GM23248 (cell line): Measurements from ENCODE around the gene CFAP20. TPM values are rescaled to one million over a fixed set of nuclear protein-coding genes. Genes with fewer than 3 reads are reported as not detected.

Experiments
- DNase-seq: peaks from one replicate; pipeline ENCODE4 v3.0.0-alpha.2; 2015
- H2AFZ ChIP-seq: fragments of 200-600 bp; sonication (generic); 2 replicates; pipeline ENCODE4 v1.6.1; 2016; ENCODE audit warnings: antibody characterized with exemption
- H3F3A ChIP-seq: fragments of 200-600 bp; sonication (generic); 2 replicates; pipeline ENCODE4 v1.6.1; 2016; ENCODE audit warnings: mild to moderate bottlenecking, antibody characterized with exemption, mixed run types; ENCODE audit not compliant: insufficient read depth
- H3K27ac ChIP-seq: fragments of 200-600 bp; sonication (generic); 2 replicates; pipeline ENCODE4 v1.5.1; 2016; ENCODE audit warnings: mild to moderate bottlenecking
- H3K27me3 ChIP-seq: fragments of 200-600 bp; sonication (generic); replicated peaks from 2 replicates; pipeline ENCODE4 v1.6.1; 2016; ENCODE audit warnings: mild to moderate bottlenecking; ENCODE audit not compliant: insufficient read depth
- H3K36me3 ChIP-seq: fragments of 200-600 bp; sonication (generic); 2 replicates; pipeline ENCODE4 v1.6.1; 2016; ENCODE audit warnings: low read depth, mild to moderate bottlenecking
- H3K4me1 ChIP-seq: fragments of 200-600 bp; sonication (generic); 2 replicates; pipeline ENCODE4 v1.6.1; 2016; ENCODE audit warnings: mild to moderate bottlenecking; ENCODE audit not compliant: insufficient read depth
- H3K4me2 ChIP-seq: fragments of 200-600 bp; sonication (generic); one replicate; pipeline ENCODE4 v1.6.1; 2016; ENCODE audit warnings: mild to moderate bottlenecking; ENCODE audit not compliant: unreplicated experiment
- H3K4me3 ChIP-seq: fragments of 200-600 bp; sonication (generic); 2 replicates; pipeline ENCODE4 v1.5.1; 2016; ENCODE audit warnings: mild to moderate bottlenecking
- H3K79me2 ChIP-seq: fragments of 200-600 bp; sonication (generic); 2 replicates; pipeline ENCODE4 v1.6.1; 2016; ENCODE audit warnings: mild to moderate bottlenecking; ENCODE audit not compliant: insufficient read depth
- H3K9ac ChIP-seq: fragments of 200-600 bp; sonication (generic); 2 replicates; pipeline ENCODE4 v1.6.1; 2016; ENCODE audit warnings: mild to moderate bottlenecking
- H3K9me2 ChIP-seq: fragments of 200-600 bp; sonication (generic); 2 replicates; pipeline ENCODE4 v1.6.1; 2016; ENCODE audit warnings: mixed run types, mild to moderate bottlenecking, moderate library complexity; ENCODE audit not compliant: insufficient read depth
- H3K9me3 ChIP-seq: fragments of 200-600 bp; sonication (generic); one replicate; pipeline ENCODE4 v1.6.1; 2017; ENCODE audit warnings: low read depth
- H4K20me1 ChIP-seq: fragments of 200-600 bp; sonication (generic); 2 replicates; pipeline ENCODE4 v1.6.0; 2016; ENCODE audit not compliant: insufficient read depth
- EZH2 ChIP-seq: fragments of 200-600 bp; sonication (generic); IDR thresholded peaks from 2 replicates; pipeline ENCODE4 v1.6.1; 2018; ENCODE audit warnings: antibody characterized with exemption, mild to moderate bottlenecking; ENCODE audit not compliant: insufficient read depth, poor library complexity, severe bottlenecking
- EZH2phosphoT487 ChIP-seq: fragments of 200-600 bp; sonication (generic); IDR thresholded peaks from 2 replicates; pipeline ENCODE4 v1.6.1; 2018; ENCODE audit warnings: antibody characterized with exemption, moderate library complexity, mild to moderate bottlenecking, low read depth; ENCODE audit not compliant: insufficient read depth
- WGBS, 2 experiments: methylation state at CpG; one replicate each; pipeline ENCODE4 v1.1.6; 2015 to 2017; ENCODE audit warnings: low lambda C conversion rate in 2 of 2, low coverage in 1 of 2; ENCODE audit errors: missing lambda C conversion rate in 2 of 2; 5-methylcytosine and 5-hydroxymethylcytosine counted together
- in situ Hi-C: fragments of 300-500 bp; cut with MboI; formaldehyde crosslinking; loops from 2 replicates; pipeline ENCODE4 v1.15.0; 2020
- polyA plus RNA-seq: library from polyadenylated mRNA; unstranded; fragments of >200 nt; fragmentation: Nextera tagmentation; extraction: Ambion mirVana; gene quantifications from 2 replicates; pipeline ENCODE4 v1.2.1, GENCODE V29; 2016
- total RNA-seq: library from RNA; depleted of rRNA; stranded (reverse); fragments of >200 nt; shearing (Covaris generic); gene quantifications from 2 replicates; pipeline ENCODE4 v1.2.3, GENCODE V29; 2014

The CFAP20 gene
- total and polyA plus RNA-seq, 2 experiments from 2014 or later: 49.5 to 77.2 TPM

GRCh38 chr16:58107709-58108108 is 21.5 kb downstream of the CFAP20 start:
- no peaks in the 10 kb centered on the region for H3K9me2 ChIP-seq
- H3K9ac ChIP-seq: no peak overlapping the region
- peak; percentile 10 for DNase-seq
- H3K9me3 ChIP-seq: no peaks in the 10 kb centered on the region
- H3K4me3 ChIP-seq: no peak overlapping the region
- H3K27ac ChIP-seq: no peak overlapping the region
- H3K36me3 ChIP-seq: no peaks in the 10 kb centered on the region
- 15 to 16% methylated on average over 2 of the region's 2 CpGs for WGBS, 2 experiments
- no peaks in the 10 kb centered on the region for H3K27me3 ChIP-seq
- H4K20me1 ChIP-seq: no peaks in the 10 kb centered on the region
- in situ Hi-C loops: no loop called here
- H3K4me2 ChIP-seq: no peak overlapping the region
- H2AFZ ChIP-seq: no peak overlapping the region
- H3K4me1 ChIP-seq: peaks cover 8% of the 10 kb centered on the region
- no peaks in the 10 kb centered on the region for H3K79me2 ChIP-seq
- TF ChIP-seq EZH2 (no peak), EZH2phosphoT487 (no peak)
- H3F3A ChIP-seq: no peaks in the 10 kb centered on the region

DNA sequence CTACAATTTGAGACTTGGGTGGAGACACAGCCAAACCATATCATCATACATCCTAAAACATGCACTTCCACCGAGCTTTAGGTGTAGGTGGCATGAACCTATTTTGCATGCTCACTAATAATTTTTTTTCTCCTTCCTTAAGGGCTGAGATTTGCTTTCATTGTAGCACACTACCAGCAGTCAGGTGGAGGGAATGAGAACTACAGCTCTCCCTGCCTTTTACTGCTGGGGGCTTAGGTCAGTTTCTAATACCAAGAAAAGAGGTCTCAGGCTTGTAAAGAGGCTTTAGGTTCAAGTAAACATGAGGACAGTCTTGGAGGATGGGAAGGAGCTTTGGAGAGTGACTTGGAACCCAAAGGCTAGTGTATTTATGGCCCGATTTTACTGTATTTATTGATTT is 22.0 kb downstream of the CFAP20 start:
- Histone ChIP-seq H3K4me3 (no peak overlapping the region), H3K27me3 (no peaks in the 10 kb centered on the region), H3K36me3 (no peaks in the 10 kb centered on the region), H4K20me1 (no peaks in the 10 kb centered on the region), H3K9me2 (no peaks in the 10 kb centered on the region), H3K4me1 (peaks cover 8% of the 10 kb centered on the region), H3F3A (no peaks in the 10 kb centered on the region), H3K79me2 (no peaks in the 10 kb centered on the region), H3K4me2 (no peak overlapping the region), H3K27ac (no peak overlapping the region), H2AFZ (no peak overlapping the region), H3K9me3 (no peaks in the 10 kb centered on the region), H3K9ac (no peak overlapping the region)
- TF ChIP-seq EZH2phosphoT487: no peak
- TF ChIP-seq EZH2: no peak
- 16 to 21% methylated on average over 2 of the region's 2 CpGs for WGBS, 2 experiments
- in situ Hi-C loops: no loop called here
- DNase-seq: no peak

GRCh38 chr16:58105631-58106030 is 23.6 kb downstream of the CFAP20 start:
- Histone ChIP-seq H3F3A (no peaks in the 10 kb centered on the region), H3K36me3 (no peaks in the 10 kb centered on the region), H2AFZ (no peak overlapping the region), H3K4me3 (no peak overlapping the region), H3K9me3 (no peaks in the 10 kb centered on the region), H3K9ac (no peak overlapping the region), H3K4me2 (no peak overlapping the region), H3K79me2 (no peaks in the 10 kb centered on the region), H3K27me3 (no peaks in the 10 kb centered on the region), H3K4me1 (peaks cover 3% of the 10 kb centered on the region), H3K27ac (no peak overlapping the region), H4K20me1 (no peaks in the 10 kb centered on the region), H3K9me2 (no peaks in the 10 kb centered on the region)
- DNase-seq: peak; percentile 9
- in situ Hi-C loops: no loop called here
- WGBS, 2 experiments: 0 to 4% methylated on average over 1 of the region's 1 CpG
- no peak for TF ChIP-seq EZH2phosphoT487
- TF ChIP-seq EZH2: no peak

DNA sequence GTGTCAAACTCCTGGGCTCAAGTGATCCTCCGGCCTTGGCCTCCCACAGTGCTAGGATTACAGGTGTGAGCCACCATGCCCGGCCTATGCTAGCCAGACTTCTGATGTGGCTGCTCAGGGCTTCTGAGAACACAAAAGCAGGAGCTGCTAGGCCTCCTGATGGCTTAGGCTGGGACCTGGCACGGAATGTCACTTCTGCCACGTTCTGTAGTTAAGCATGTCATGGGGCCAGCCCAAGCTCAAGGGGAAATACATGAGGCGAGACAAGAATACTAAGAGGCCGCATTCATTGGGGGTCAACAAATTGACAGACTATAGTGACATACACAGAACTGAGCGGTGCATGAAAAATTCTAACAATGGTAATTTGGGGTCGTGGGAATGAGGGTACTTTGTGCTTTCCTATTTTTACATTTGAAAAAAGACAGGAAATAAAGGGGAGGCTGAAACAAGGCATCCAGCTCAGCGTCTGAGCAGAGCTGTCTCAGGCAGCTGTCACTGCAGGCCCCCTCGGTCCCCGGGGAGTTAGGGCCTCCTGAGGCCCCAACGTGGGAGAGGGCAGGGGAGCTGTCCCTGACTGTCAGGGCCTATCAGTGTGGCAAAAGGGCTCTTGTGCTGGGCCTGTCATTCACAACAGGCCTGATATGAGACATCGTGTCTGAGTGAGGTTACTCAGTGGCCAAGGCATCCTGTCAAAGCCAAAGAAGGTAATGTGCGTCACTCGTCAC is 26.4 kb downstream of the CFAP20 start:
- Histone ChIP-seq H3K27ac (no peak overlapping the region), H3K4me2 (no peak overlapping the region), H4K20me1 (no peaks in the 10 kb centered on the region), H2AFZ (no peak overlapping the region), H3F3A (no peaks in the 10 kb centered on the region), H3K36me3 (no peaks in the 10 kb centered on the region), H3K27me3 (no peaks in the 10 kb centered on the region), H3K9me3 (no peaks in the 10 kb centered on the region), H3K79me2 (no peaks in the 10 kb centered on the region), H3K9ac (no peak overlapping the region), H3K4me3 (no peak overlapping the region), H3K9me2 (no peaks in the 10 kb centered on the region), H3K4me1 (peaks cover 10% of the 10 kb centered on the region)
- WGBS, 2 experiments: 79 to 81% methylated on average over 15 of the region's 15 CpGs
- in situ Hi-C loops: no loop called here
- no peak for DNase-seq
- TF ChIP-seq EZH2 (no peak), EZH2phosphoT487 (no peak)
